Esophagus muscularis mucosa (tissue), 4 donors: ENCODE results near the gene BICC1. TPM values are rescaled to one million over a fixed set of nuclear protein-coding genes. Genes with fewer than 3 reads are reported as not detected.
A peak's percentile ranks its signal among the peaks of the same experiment; 100 is the strongest.

Source experiments
- DNase-seq: peaks from one replicate; pipeline ENCODE4 v3.0.0-alpha.2; 2017; ENCODE audit errors: extremely low spot score
- H3K27ac ChIP-seq, 4 donors: fragments of 200-600 bp; sonication (generic); replicated peaks in 1 of 4; 1 replicate in 3 of 4; 2 replicates in 1 of 4; pipeline ENCODE4 v1.5.1; 2016 to 2019; ENCODE audit warnings: mild to moderate bottlenecking in 1 of 4
- H3K27me3 ChIP-seq, 4 donors: fragments of 200-600 bp; sonication (generic); one replicate each; pipeline versions ENCODE4 v1.5.1 to v1.6.0; 2016 to 2019
- H3K36me3 ChIP-seq, 4 donors: fragments of 200-600 bp; sonication (generic); one replicate each; pipeline ENCODE4 v1.5.1; 2016 to 2019
- H3K4me1 ChIP-seq, 4 donors: fragments of 200-600 bp; sonication (generic); one replicate each; pipeline ENCODE4 v1.5.1; 2016 to 2019
- H3K4me3 ChIP-seq, 4 donors: fragments of 200-600 bp; sonication (generic); 1 replicate in 2 of 4; 2 replicates in 2 of 4; pipeline ENCODE4 v1.5.1; 2016 to 2019; ENCODE audit warnings: mild to moderate bottlenecking in 4 of 4, moderate library complexity in 1 of 4
- H3K9me3 ChIP-seq, 4 donors: fragments of 200-600 bp; sonication (generic); 1 replicate in 3 of 4; 2 replicates in 1 of 4; pipeline ENCODE4 v1.5.1; 2016 to 2019
- CTCF ChIP-seq, 3 experiments: fragments of 200-600 bp in 2 of 3; fragments of 450-650 bp in 1 of 3; sonication (generic) in 2 of 3; IDR thresholded peaks; one replicate each; pipeline ENCODE4 v1.5.1; 2017 to 2019; ENCODE audit warnings: antibody characterized with exemption in 3 of 3, mild to moderate bottlenecking in 2 of 3, moderate library complexity in 1 of 3
- EP300 ChIP-seq: sonication (generic); formaldehyde crosslinking; IDR thresholded peaks from one replicate; pipeline ENCODE4 v1.6.1; 2017; ENCODE audit warnings: antibody characterized with exemption
- POLR2A ChIP-seq: fragments of 450-650 bp; IDR thresholded peaks from one replicate; pipeline ENCODE4 v1.6.1; 2017; ENCODE audit warnings: antibody characterized with exemption, moderate library complexity, mild to moderate bottlenecking, low read depth
- POLR2AphosphoS5 ChIP-seq, 2 donors: sonication (generic); formaldehyde crosslinking; IDR thresholded peaks; one replicate each; pipeline ENCODE4 v1.6.1; 2017; ENCODE audit warnings: antibody characterized with exemption in 2 of 2
- WGBS: methylation state at CpG from one replicate; pipeline ENCODE4 v1.1.5; 2018; 5-methylcytosine and 5-hydroxymethylcytosine counted together
- intact Hi-C: fragments of 100-400 bp; cut with DNase I; formaldehyde crosslinking; loops from one replicate; pipeline ENCODE4 v1.15.1; 2023
- total RNA-seq, 4 donors: library from RNA; depleted of rRNA; stranded (reverse); fragments of >200 nt; gene quantifications; one replicate each; pipeline versions ENCODE4 v1.1.0 to v1.2.1, GENCODE V29; 2016

The BICC1 gene
- total RNA-seq, 4 donors from 2014 or later: 19.1 to 24.9 (median 20.5) TPM

GRCh38 chr10:58514111-58514770 lies 1.6 kb downstream of the BICC1 start:
- Histone ChIP-seq H3K36me3 (no peaks in the 10 kb centered on the region), H3K4me1 (peaks cover 0 to 67% (median 52%) of the 10 kb centered on the region in 4 donors), H3K27me3 (no peaks in the 10 kb centered on the region), H3K27ac (peak overlapping the region; percentile 87 to 91 (median 90)), H3K9me3 (no peaks in the 10 kb centered on the region), H3K4me3 (peak overlapping the region; percentile 79 to 92 (median 81))
- DNase-seq: no peak
- no peak for TF ChIP-seq POLR2A
- no peak for TF ChIP-seq CTCF (IDR thresholded peaks at IDR 0.05)
- TF ChIP-seq POLR2AphosphoS5 (IDR thresholded peaks at IDR 0.05): no peak
- no peak for TF ChIP-seq EP300
- intact Hi-C loops: loop anchor here (10.0 kb wide), 2 partner anchors 79 to 261 kb away; no protein-coding TSS in a partner anchor
- 18% methylated on average over 13 of the region's 13 CpGs for WGBS

DNA sequence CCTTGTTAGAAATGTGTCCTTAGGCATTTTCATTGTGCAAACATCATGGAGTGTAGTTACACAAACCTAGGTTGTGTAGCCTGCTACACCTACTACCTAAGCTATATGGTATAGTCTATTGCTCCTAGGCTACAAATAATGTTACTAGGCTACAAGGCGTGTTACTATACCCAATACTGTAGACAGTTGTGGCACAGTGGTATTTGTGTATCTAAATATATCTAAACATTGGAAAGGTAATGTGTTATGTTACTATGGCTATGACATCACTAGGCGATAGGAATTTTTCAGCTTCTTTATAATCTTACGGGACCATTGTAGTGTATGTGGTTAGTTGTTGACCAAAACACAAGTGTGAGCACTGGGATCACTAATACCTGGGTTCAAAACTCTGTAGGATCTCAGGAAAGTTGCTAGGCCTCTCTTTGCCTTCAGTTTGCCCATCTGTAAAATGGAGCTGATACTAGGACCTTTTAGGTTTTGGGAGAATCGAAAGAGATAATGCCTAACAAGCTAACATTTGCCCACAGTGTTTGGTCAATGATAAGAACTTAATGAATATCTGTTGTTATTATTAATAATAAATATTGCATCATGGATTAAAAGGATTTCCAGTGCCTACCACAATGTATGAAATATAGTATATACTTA lies 2.7 kb downstream of the BICC1 start:
- TF ChIP-seq POLR2AphosphoS5 (IDR thresholded peaks at IDR 0.05): no peak
- TF ChIP-seq CTCF (IDR thresholded peaks at IDR 0.05): no peak
- no peak for TF ChIP-seq EP300
- TF ChIP-seq POLR2A: no peak
- Histone ChIP-seq H3K27me3 (no peaks in the 10 kb centered on the region), H3K9me3 (no peaks in the 10 kb centered on the region), H3K4me3 (peak overlapping the region; percentile 79 to 92 (median 81)), H3K27ac (peak overlapping the region in 1 of 4 donors; percentile 87), H3K36me3 (no peaks in the 10 kb centered on the region), H3K4me1 (peaks cover 0 to 67% (median 53%) of the 10 kb centered on the region in 4 donors)
- no peak for DNase-seq
- WGBS: 86% methylated on average over 4 of the region's 4 CpGs
- intact Hi-C loops: loop anchor here (10.0 kb wide), 2 partner anchors 81 to 259 kb away; no protein-coding TSS in a partner anchor

- H3K27me3 ChIP-seq: no peaks in the 10 kb centered on the region
- peaks cover 0 to 67% (median 53%) of the 10 kb centered on the region in 4 donors for H3K4me1 ChIP-seq
- no peak for DNase-seq
- intact Hi-C loops: loop anchor here (10.0 kb wide), 2 partner anchors 81 to 259 kb away; no protein-coding TSS in a partner anchor
- no peak for TF ChIP-seq POLR2A
- TF ChIP-seq CTCF (IDR thresholded peaks at IDR 0.05): no peak
- TF ChIP-seq POLR2AphosphoS5 (IDR thresholded peaks at IDR 0.05): no peak
- TF ChIP-seq EP300: no peak
- H3K27ac ChIP-seq: no peak overlapping the region
- H3K4me3 ChIP-seq: no peak overlapping the region
- whole genome bisulfite sequencing: 91% methylated on average over 1 of the region's 1 CpG
- H3K9me3 ChIP-seq: no peaks in the 10 kb centered on the region
- H3K36me3 ChIP-seq: no peaks in the 10 kb centered on the region
Measured at GRCh38 chr10:58516119-58516518, 3.4 kb downstream of the BICC1 start.

DNA sequence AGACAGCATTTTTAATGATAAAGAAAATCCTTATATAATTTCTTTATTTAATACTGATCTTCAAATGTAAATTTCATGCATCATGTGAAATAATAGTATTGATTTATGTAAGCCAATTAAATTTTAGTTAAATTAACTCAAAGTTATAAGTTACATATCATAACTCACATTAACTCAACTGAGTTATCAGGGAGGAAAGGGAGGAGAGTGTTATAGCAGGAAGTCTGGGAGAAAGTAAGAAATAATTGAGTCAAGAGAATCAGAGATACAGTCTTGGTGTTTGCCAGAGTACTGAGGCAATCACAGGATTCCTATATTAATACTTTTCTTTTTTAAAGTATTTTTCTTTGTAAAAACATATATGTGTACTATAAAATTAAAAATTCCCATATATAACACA lies 4.0 kb downstream of the BICC1 start:
- no peak for TF ChIP-seq POLR2AphosphoS5 (IDR thresholded peaks at IDR 0.05)
- TF ChIP-seq CTCF (IDR thresholded peaks at IDR 0.05): no peak
- no peak for TF ChIP-seq EP300
- no peak for TF ChIP-seq POLR2A
- Histone ChIP-seq H3K4me3 (no peak overlapping the region), H3K27ac (no peak overlapping the region), H3K4me1 (peaks cover 0 to 64% (median 50%) of the 10 kb centered on the region in 4 donors), H3K36me3 (no peaks in the 10 kb centered on the region), H3K9me3 (no peaks in the 10 kb centered on the region), H3K27me3 (no peaks in the 10 kb centered on the region)
- DNase-seq: no peak
- intact Hi-C loops: loop anchor here (10.0 kb wide), 2 partner anchors 82 to 258 kb away; no protein-coding TSS in a partner anchor
